ENCODE data around the gene PNP.
"Not testable (repeated sequence)": the region's sequence is repeated elsewhere in the genome, so short reads cannot be mapped to it uniquely, and the experiment has no call there.

Gene PNP

DNA sequence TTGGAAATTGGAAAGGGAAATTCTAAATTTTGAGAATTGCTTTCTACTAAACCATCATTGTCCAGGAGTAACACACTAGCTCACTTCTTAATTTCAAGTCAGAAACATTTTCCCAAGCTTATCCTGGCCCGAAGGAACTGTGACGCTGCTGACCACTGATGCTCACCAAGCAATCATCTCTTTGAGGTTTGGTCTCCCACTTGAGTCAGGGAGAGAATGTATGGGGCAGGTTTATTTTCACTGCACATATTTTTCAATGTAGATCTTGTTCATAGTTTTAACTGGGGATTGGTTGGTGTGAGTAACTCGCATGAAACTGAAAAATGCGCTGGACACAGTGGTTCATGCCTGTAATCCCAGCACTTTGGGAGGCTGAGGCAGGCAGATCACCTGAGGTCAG, 23.3 kb downstream of the PNP start:
- no peak for DNase-seq (ENCODE audit: low read depth in 2 of 2)

DNA sequence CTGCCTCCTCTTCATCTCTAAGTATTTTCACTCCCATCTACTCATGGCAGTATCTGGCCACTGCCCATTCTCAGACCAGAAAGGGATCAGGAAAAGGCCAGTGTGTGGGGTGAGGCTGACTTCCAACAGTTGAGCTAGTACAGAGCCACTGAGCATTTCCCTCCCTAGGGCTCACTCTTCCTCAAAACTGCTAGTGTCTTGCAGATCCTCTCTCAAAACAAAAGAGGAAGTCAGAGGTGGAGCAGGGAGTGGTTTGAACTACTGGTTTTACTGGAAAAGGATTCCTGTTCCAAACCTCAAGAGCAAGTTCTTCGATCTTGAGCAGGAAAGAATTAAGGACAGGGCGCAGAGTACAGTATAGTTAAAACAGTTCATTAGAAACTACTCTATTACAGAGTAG, 24.4 kb downstream of the PNP start:
- no peak for DNase-seq (ENCODE audit: low read depth in 2 of 2)

GRCh38 chr14:20494935-20495766, 25.9 kb downstream of the PNP start:
- DNase-seq (ENCODE audit: low read depth in 2 of 2), result no peak

GRCh38 chr14:20498622-20499021, 29.4 kb downstream of the PNP start:
- no peak for DNase-seq (ENCODE audit: low read depth in 2 of 2)

DNA sequence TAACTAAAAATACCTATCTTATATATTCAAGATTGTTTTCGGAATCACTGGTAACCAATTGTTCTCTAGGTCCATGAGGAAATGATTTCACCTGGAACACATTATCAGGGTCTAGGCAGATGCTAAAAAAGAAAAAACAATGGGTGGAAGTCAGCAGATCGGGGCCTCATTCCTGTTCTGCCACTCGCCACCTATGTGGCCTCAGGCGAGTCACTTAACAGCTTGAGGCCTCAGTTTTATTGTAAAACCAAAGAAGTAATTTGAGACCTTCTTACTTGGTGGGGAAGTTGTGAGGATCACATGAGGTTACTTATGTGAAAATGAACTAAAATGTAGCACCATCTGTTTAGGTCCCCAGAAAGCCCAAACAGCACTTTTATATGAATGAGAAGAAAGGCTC, 29.9 kb downstream of the PNP start:
- no peak for DNase-seq (ENCODE audit: low read depth in 2 of 2)

DNA sequence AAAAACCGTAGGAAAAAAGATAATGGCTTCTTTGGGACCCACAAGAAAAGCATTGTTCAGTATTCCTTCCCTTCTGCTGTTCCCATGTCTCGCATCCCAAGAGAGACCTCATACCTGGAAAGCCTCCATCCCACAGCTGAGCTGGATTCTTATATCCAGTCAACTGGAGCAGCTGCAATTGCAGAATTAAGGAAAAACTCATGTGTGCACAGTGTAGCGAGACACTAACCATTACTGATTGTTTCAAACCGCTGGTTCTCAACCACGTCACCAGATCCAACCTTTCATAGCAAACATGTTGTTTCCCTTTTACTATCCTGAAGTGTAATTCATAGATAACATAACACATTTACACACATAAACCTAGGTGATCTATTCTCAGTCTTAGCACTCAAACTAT, 30.7 kb downstream of the PNP start:
- no peak for DNase-seq (ENCODE audit: low read depth in 2 of 2)

GRCh38 chr14:20501346-20501745, 32.1 kb downstream of the PNP start:
- DNase-seq (ENCODE audit: low read depth in 2 of 2), result peak; percentile 10 to 16

DNA sequence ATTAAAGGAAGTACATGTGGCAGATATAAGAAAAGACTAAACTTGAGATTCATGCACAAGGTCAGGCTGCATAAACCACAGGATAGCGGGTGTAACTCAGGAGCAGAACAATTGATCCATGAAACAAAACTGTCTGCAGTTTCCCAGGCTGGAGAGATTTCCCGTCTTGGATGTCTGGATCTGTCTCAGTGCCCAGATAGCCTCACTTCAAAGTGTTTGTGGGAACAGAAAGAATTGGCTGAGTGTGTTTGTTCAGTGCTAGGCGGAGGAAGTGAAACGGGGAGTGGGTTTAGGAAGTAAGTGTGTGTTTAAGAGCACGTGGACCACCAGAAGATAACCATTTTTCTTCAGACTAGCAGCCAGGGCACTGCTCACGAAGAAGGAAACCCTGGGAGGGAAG, 34.7 kb downstream of the PNP start:
- DNase-seq (ENCODE audit: low read depth in 2 of 2), result no peak

DNA sequence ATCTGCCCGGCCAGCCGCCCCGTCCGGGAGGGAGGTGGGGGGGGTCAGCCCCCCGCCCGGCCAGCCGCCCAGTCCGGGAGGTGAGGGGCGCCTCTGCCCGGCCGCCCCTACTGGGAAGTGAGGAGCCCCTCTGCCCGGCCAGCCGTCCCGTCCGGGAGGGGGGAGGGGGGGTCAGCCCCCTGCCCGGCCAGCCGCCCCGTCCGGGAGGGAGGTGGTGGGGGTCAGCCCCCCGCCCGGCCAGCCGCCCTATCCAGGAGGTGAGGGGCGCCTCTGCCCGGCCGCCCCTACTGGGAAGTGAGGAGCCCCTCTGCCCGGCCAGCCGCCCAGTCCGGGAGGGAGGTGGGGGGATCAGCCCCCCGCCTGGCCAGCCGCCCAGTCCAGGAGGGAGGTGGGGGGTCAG, 37.1 kb downstream of the PNP start:
- DNase-seq (ENCODE audit: low read depth in 2 of 2), result not testable (repeated sequence)

DNA sequence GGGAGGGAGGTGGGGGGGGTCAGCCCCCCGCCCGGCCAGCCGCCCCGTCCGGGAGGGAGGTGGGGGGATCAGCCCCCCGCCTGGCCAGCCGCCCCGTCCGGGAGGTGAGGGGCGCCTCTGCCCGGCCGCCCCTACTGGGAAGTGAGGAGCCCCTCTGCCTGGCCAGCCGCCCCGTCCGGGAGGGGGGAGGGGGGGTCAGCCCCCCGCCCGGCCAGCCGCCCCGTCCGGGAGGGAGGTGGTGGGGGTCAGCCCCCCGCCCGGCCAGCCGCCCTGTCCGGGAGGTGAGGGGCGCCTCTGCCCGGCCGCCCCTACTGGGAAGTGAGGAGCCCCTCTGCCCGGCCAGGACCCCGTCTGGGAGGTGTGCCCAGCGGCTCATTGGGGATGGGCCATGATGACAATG, 37.5 kb downstream of the PNP start:
- not testable (repeated sequence) for DNase-seq (ENCODE audit: low read depth in 2 of 2)

DNA sequence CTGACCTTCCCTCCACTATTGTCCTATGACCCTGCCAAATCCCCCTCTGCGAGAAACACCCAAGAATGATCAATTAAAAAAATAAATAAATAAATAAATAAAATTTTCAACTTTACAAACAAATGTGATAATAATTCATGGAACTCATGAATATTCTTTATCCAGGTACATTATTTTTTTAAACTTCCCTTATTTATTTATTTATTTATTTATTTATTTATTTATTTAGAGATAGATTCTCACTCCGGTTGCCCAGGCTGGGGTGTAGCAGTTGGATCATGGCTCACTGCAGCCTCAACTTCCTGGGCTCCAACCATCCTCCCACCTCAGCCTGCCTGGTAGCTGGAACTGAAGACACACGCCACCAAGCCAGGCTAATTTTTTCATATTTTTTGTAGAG, 38.3 kb downstream of the PNP start:
- not testable (repeated sequence) for DNase-seq (ENCODE audit: low read depth in 2 of 2)

DNA sequence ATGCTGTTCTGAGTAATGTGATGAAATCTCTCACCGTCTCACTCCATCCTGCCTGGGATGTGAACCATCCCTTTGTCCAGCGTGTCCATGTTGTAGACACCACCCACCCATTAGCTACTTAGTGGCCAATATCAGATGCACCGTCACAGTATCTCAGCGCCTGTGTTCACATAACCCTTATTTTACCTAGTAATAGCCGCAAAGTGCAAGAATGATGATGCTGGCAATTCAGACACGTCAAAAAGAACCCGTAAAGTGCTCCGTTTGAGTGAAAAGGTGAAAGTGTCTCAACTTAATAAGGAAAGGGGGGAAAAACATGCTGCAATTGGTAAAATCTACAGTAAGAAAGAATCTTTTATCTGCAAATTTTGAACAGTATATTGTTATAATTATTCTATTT, 39.2 kb downstream of the PNP start:
- no peak for DNase-seq (ENCODE audit: low read depth in 2 of 2)

GRCh38 chr14:20512177-20512905, 43.1 kb downstream of the PNP start:
- no peak for DNase-seq (ENCODE audit: low read depth in 2 of 2)

DNA sequence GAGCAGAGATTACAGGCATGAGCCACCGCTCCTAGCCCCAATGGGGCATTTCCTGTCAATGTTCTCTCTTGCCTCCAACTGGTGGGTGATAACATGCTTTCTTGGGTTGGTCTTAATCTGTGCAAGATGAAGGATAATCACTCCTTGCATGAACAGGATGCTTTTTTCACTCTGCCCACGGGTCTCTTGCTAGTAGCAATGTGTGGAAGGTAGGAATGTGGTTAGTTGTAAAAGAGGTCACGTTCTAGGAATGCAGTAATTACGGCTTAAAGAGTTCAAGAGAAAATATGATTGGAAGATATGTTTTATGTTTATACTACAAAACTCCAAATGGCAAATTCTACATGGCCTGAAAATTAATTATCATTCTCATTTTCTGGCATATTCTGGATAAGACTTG, 46.6 kb downstream of the PNP start:
- no peak for DNase-seq (ENCODE audit: low read depth in 2 of 2)

DNA sequence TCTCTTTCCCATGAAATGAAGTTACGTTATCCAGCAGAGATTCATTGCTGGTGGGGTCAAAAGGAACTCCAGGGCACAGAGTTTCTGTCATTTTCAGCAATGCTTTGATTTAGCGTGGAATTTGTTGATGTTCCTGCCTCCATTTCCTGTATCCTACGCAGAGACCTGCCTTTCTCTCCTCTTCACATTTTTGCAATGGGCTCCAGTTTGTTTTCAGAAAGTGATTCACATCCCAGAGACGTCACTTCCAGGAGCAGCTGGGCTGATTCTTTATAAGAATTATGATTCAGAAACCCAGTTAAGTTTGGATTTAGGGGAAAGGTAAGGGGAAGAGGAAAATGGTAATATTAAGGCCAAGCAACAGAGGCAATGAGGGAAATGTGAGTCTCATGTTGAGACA, 47.7 kb downstream of the PNP start:
- no peak for DNase-seq (ENCODE audit: low read depth in 2 of 2)

DNA sequence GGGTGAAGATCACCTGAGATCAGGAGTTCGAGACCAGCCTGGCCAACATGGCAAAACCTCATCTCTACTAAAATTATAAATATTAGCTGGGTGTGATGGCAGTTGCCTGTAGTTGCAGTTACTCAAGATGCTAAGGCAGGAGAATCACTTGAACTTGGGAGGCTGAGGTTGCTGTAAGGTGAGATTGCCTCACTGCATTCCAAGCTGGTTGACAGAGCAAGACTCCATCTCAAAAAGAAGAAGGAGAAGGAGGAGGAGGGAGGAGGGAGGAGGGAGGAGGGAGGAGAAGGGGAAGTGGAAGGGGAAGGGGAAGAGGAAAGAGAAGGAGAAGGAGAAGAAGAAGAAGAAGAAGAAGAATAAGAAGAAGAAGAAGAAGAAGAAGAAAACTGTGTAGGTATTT, 53.1 kb downstream of the PNP start:
- DNase-seq (ENCODE audit: low read depth in 2 of 2), result no peak

- DNase-seq (ENCODE audit: low read depth in 2 of 2), result no peak
Observed at GRCh38 chr14:20524027-20524426, 54.8 kb downstream of the PNP start.

Data from fibroblast of skin of left quadriceps (primary cell).